ENCODE measurements around the gene BORCS6. TPM values are rescaled to one million over a fixed set of nuclear protein-coding genes. Genes with fewer than 3 reads are reported as not detected.
A peak's percentile ranks its signal among the peaks of the same experiment; 100 is the strongest.

BORCS6 gene
- total RNA-seq, 1 donor from 2014 or later, result 13.3 TPM

DNA sequence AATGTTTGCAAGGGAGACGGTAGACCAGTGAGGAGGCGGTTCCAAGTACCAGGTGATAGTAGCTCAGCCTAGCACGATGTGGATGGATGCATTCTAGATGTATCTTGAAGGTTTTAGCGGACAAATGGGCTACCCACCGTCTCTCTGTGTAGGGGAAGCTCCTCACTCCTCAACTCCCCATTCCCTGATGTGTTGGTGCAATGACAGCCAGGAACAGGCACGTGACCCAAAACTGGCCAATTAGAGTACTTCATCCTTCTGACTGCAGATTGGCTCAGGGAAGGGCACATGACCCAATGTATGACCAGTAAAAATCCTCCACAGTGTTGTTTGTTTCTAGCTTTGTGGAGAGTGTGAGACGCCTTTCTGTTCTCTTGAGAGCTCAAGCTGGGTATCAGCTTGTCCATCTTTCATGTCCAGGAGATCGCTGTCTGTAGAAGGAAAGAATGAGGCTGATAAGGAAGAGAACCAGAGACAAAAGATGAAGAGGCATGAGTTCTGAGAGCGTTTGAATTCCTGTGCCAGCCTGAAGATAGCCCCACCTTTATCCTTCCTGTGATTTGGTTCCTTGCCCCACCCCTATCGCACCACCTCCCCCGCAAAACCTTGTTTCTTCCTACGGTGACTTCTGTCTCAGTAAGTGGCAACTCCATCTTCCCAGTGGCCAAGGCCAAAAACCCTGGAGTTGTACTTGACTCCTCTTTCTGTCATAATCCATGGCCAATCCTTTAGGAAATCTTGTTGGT is 2.3 kb upstream of the BORCS6 start:
- no peaks in the 10 kb centered on the region for H3K27me3 ChIP-seq (ENCODE audit: control insufficient read depth, insufficient read depth, low read length)
- H3K4me3 ChIP-seq (ENCODE audit: low read depth, low read length), result peak overlapping the region; percentile 29
- TF ChIP-seq, protein P1, sequence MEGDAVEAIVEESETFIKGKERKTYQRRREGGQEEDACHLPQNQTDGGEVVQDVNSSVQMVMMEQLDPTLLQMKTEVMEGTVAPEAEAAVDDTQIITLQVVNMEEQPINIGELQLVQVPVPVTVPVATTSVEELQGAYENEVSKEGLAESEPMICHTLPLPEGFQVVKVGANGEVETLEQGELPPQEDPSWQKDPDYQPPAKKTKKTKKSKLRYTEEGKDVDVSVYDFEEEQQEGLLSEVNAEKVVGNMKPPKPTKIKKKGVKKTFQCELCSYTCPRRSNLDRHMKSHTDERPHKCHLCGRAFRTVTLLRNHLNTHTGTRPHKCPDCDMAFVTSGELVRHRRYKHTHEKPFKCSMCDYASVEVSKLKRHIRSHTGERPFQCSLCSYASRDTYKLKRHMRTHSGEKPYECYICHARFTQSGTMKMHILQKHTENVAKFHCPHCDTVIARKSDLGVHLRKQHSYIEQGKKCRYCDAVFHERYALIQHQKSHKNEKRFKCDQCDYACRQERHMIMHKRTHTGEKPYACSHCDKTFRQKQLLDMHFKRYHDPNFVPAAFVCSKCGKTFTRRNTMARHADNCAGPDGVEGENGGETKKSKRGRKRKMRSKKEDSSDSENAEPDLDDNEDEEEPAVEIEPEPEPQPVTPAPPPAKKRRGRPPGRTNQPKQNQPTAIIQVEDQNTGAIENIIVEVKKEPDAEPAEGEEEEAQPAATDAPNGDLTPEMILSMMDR (IDR thresholded peaks at IDR 0.05; ENCODE audit: insufficient read depth, low read length, poor library complexity, severe bottlenecking), result no peak
- peak; percentile 88 for DNase-seq (ENCODE audit: low read depth)
- no peaks in the 10 kb centered on the region for H3K36me3 ChIP-seq (ENCODE audit: control insufficient read depth, insufficient read depth, low read length)

DNA sequence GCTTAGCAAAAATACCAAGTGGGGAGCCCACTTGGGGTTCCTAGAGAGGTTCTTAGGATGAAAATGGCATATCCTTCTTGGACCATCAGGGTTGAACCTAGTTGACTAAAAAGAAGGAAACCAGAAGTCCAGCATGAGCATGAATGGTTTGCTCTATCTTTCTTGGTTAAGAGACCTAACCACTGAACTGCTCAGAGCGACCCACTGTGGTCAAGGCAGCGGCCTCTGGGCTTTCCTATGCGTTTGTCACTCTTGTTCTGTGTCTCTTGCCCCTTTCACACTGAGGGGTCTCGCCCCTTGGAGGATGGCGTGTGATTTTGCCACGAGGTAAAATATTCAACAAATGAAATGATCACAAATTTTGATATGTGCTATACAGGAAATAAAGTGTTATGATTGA is 526 bp upstream of the BORCS6 start:
- Histone ChIP-seq H3K4me3 (ENCODE audit: low read depth, low read length) (no peak overlapping the region), H3K36me3 (ENCODE audit: control insufficient read depth, insufficient read depth, low read length) (no peaks in the 10 kb centered on the region), H3K27me3 (ENCODE audit: control insufficient read depth, insufficient read depth, low read length) (no peaks in the 10 kb centered on the region)
- TF ChIP-seq, protein P1 (IDR thresholded peaks at IDR 0.05; ENCODE audit: insufficient read depth, low read length, poor library complexity, severe bottlenecking), result no peak
- no peak for DNase-seq (ENCODE audit: low read depth)

DNA sequence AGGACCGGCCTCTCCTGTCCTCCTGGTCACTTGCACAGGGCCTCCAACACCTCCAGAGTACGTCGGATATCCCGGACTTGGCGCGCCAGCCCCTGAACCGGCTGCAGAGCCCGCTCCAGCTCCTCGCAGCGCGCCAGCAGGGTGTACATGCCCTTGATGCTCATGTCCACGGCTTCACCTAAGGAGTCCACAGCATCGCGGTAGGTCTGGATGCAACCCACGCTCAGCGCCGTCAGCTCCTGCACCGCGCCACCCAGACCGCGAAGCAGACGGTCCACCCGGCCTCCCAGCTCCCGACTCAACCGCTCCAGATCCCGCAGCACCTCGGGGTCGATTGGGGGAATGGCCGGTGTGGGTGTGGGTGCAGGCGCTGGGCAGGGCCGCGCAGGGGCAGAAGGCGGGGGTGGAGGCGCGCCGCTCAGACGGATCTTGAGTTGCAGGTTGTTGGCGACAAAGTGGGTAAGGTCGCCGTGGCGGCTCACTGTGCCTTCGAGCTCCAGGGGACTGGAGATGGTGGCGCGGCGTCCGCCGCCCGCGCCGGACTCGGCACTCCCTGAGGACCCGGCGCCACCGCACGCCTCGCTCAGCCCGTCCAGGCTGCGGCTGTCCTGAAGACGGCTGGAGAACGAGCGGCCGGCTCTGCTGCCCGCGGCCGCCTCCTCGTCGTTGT is 804 bp downstream of the BORCS6 start:
- H3K27me3 ChIP-seq (ENCODE audit: control insufficient read depth, insufficient read depth, low read length), result no peaks in the 10 kb centered on the region
- no peaks in the 10 kb centered on the region for H3K36me3 ChIP-seq (ENCODE audit: control insufficient read depth, insufficient read depth, low read length)
- no peak for DNase-seq (ENCODE audit: low read depth)
- H3K4me3 ChIP-seq (ENCODE audit: low read depth, low read length), result peak overlapping the region; percentile 78
- TF ChIP-seq, protein P1 (IDR thresholded peaks at IDR 0.05; ENCODE audit: insufficient read depth, low read length, poor library complexity, severe bottlenecking), result no peak

DNA sequence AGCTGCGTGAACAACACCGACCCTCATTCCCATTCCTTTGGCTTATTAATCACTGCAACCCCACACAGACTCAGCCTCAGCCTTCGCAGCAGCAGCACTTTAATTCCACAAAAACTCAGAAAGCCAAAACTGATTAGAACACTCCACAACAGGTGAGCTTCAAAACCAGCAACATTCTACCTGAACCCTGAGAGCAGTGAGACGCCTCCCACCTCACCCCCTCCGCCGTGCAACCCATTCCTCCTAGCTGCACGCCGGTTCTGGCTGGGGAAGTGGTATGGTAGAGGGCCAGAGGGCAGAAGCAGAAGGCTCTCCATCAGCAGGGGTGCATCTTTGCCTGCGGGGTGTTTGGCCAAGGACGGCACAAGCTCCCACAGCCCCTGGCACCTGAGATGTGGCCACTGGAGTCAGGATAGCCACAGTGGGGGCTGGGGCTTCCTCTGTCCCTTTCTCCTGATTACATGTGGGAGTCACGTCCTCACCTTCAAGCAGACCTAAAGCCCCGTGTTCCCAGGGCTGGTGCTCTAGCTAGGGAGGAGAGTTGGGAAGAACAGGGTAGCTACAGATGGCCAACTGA is 1.6 kb downstream of the BORCS6 start:
- TF ChIP-seq, protein P1 (IDR thresholded peaks at IDR 0.05; ENCODE audit: insufficient read depth, low read length, poor library complexity, severe bottlenecking), result no peak
- no peaks in the 10 kb centered on the region for H3K27me3 ChIP-seq (ENCODE audit: control insufficient read depth, insufficient read depth, low read length)
- DNase-seq (ENCODE audit: low read depth), result no peak
- no peaks in the 10 kb centered on the region for H3K36me3 ChIP-seq (ENCODE audit: control insufficient read depth, insufficient read depth, low read length)
- H3K4me3 ChIP-seq (ENCODE audit: low read depth, low read length), result peak overlapping the region; percentile 78

DNA sequence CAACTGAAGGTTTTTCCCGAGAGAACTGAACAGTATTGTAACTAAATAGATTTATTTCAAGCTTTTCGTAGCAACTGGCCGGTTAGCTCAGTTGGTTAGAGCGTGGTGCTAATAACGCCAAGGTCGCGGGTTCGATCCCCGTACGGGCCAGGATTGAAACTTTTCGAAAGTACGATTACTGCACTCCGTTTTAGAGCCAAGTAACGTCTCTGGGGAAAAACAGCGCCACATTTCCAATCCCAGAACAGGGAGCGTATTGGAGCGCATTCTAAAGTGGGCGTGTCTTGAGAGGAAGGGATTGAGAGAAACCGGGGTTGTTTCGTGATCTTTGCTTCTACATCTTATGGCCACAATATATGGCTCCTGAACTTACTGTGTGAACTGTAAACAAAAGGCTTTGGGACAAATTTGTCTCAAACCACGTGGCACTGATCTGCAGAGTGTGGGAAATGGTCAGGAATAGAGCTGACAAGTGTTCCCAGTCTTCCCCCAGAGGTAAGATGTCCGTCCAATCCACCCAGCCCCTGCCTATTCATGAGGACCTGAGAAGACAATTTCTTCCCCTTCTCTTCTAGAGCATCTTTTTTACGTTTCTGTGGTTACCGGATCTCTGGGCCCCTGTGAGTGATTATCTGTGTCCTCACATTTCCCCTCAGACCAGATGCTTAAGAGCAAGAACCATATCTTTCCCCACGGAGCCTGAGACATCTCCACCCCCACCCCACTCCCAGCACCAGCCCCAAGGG is 2.3 kb downstream of the BORCS6 start:
- Histone ChIP-seq H3K36me3 (ENCODE audit: control insufficient read depth, insufficient read depth, low read length) (no peaks in the 10 kb centered on the region), H3K27me3 (ENCODE audit: control insufficient read depth, insufficient read depth, low read length) (no peaks in the 10 kb centered on the region), H3K4me3 (ENCODE audit: low read depth, low read length) (peak overlapping the region; percentile 40)
- peak; percentile 88 for DNase-seq (ENCODE audit: low read depth)
- TF ChIP-seq, protein P1 (IDR thresholded peaks at IDR 0.05; ENCODE audit: insufficient read depth, low read length, poor library complexity, severe bottlenecking), result no peak

Measured in kidney epithelial cell (primary cell).